ENCODE measurements around the gene TRAF2.
A peak's percentile ranks its signal among the peaks of the same experiment; 100 is the strongest.
"Not testable (repeated sequence)": the region's sequence is repeated elsewhere in the genome, so short reads cannot be mapped to it uniquely, and the experiment has no call there.

TRAF2 gene

GRCh38 chr9:136881691-136882108 lies 4.6 kb upstream of the TRAF2 start:
- H3K4me3 ChIP-seq (ENCODE audit: low read depth, low read length): no peak overlapping the region
- no peak for DNase-seq (ENCODE audit: low read depth)
- TF ChIP-seq CTCF (IDR thresholded peaks at IDR 0.05; ENCODE audit: low read depth, low read length): no peak
- no peak for TF ChIP-seq POLR2A (IDR thresholded peaks at IDR 0.05; ENCODE audit: extremely low read depth, insufficient read length)
- no peak for TF ChIP-seq MAX (IDR thresholded peaks at IDR 0.05; ENCODE audit: low read depth, low read length)
- no peak for TF ChIP-seq MYC (IDR thresholded peaks at IDR 0.05; ENCODE audit: low read depth, low read length)

GRCh38 chr9:136882109-136882946 lies 4.0 kb upstream of the TRAF2 start:
- peak; percentile 75 for DNase-seq (ENCODE audit: low read depth)
- TF ChIP-seq MYC (IDR thresholded peaks at IDR 0.05; ENCODE audit: low read depth, low read length) (peak; percentile 78), POLR2A (IDR thresholded peaks at IDR 0.05; ENCODE audit: extremely low read depth, insufficient read length) (no peak), MAX (IDR thresholded peaks at IDR 0.05; ENCODE audit: low read depth, low read length) (peak; percentile 86), CTCF (IDR thresholded peaks at IDR 0.05; ENCODE audit: low read depth, low read length) (no peak)
- H3K4me3 ChIP-seq (ENCODE audit: low read depth, low read length): no peak overlapping the region

- not testable (repeated sequence) for H3K4me3 ChIP-seq (ENCODE audit: low read depth, low read length); DNase-seq (ENCODE audit: low read depth)
Measured at GRCh38 chr9:136882947-136883283, 3.4 kb upstream of the TRAF2 start.

GRCh38 chr9:136883670-136884069 lies 2.6 kb upstream of the TRAF2 start:
- H3K4me3 ChIP-seq (ENCODE audit: low read depth, low read length); DNase-seq (ENCODE audit: low read depth): not testable (repeated sequence)

- TF ChIP-seq CTCF (IDR thresholded peaks at IDR 0.05; ENCODE audit: low read depth, low read length) (no peak), POLR2A (IDR thresholded peaks at IDR 0.05; ENCODE audit: extremely low read depth, insufficient read length) (no peak), MAX (IDR thresholded peaks at IDR 0.05; ENCODE audit: low read depth, low read length) (no peak), MYC (IDR thresholded peaks at IDR 0.05; ENCODE audit: low read depth, low read length) (no peak)
- H3K4me3 ChIP-seq (ENCODE audit: low read depth, low read length): peak overlapping the region; percentile 80
- peak; percentile 53 for DNase-seq (ENCODE audit: low read depth)
Measured at GRCh38 chr9:136886610-136887597, 588 bp downstream of the TRAF2 start.

- H3K4me3 ChIP-seq (ENCODE audit: low read depth, low read length): no peak overlapping the region
- TF ChIP-seq MAX (IDR thresholded peaks at IDR 0.05; ENCODE audit: low read depth, low read length): no peak
- no peak for TF ChIP-seq CTCF (IDR thresholded peaks at IDR 0.05; ENCODE audit: low read depth, low read length)
Measured at GRCh38 chr9:136888454-136888853, 2.1 kb downstream of the TRAF2 start.

More at GRCh38 chr9:136888454-136888853, 2.1 kb downstream of the TRAF2 start:
- DNase-seq (ENCODE audit: low read depth): no peak
